GM21529 (cell line): ENCODE data around the gene TRPM1.

Experiments
- ATAC-seq: cut with Tn5 transposase; IDR thresholded peaks from one replicate; pipeline ENCODE4 v1.9.1; 2021; ENCODE audit not compliant: unreplicated experiment

Gene TRPM1

GRCh38 chr15:31085359-31085758 is 16.2 kb downstream of the TRPM1 start:
- no peak for ATAC-seq

GRCh38 chr15:31084176-31084575 is 17.3 kb downstream of the TRPM1 start:
- no peak for ATAC-seq

GRCh38 chr15:31083370-31083780 is 18.1 kb downstream of the TRPM1 start:
- ATAC-seq = no peak

- no peak for ATAC-seq
These were observed 18.7 kb downstream of the TRPM1 start for GRCh38 chr15:31082771-31083369.

- no peak for ATAC-seq
These were observed 19.8 kb downstream of the TRPM1 start for GRCh38 chr15:31081588-31082250.

GRCh38 chr15:31081056-31081455 is 20.5 kb downstream of the TRPM1 start:
- ATAC-seq = no peak

GRCh38 chr15:31080591-31081014 is 20.9 kb downstream of the TRPM1 start:
- ATAC-seq = no peak

GRCh38 chr15:31079519-31079918 is 22.0 kb downstream of the TRPM1 start:
- ATAC-seq = no peak

GRCh38 chr15:31078471-31078870 is 23.1 kb downstream of the TRPM1 start:
- ATAC-seq = no peak

- no peak for ATAC-seq
These were observed 23.6 kb downstream of the TRPM1 start for GRCh38 chr15:31077941-31078340.

- no peak for ATAC-seq
These were observed 24.3 kb downstream of the TRPM1 start for GRCh38 chr15:31077181-31077580.

GRCh38 chr15:31074321-31074720 is 27.2 kb downstream of the TRPM1 start:
- no peak for ATAC-seq

GRCh38 chr15:31070867-31071266 is 30.7 kb downstream of the TRPM1 start:
- ATAC-seq = no peak

- no peak for ATAC-seq
These were observed 32.0 kb downstream of the TRPM1 start for GRCh38 chr15:31069360-31070000.

- no peak for ATAC-seq
These were observed 33.5 kb downstream of the TRPM1 start for GRCh38 chr15:31067890-31068603.

GRCh38 chr15:31065824-31066223 is 35.7 kb downstream of the TRPM1 start:
- ATAC-seq = no peak

- no peak for ATAC-seq
These were observed 38.6 kb downstream of the TRPM1 start for GRCh38 chr15:31062911-31063310.

- ATAC-seq = no peak
These were observed 39.1 kb downstream of the TRPM1 start for GRCh38 chr15:31062310-31062847.

- no peak for ATAC-seq
These were observed 40.9 kb downstream of the TRPM1 start for GRCh38 chr15:31060429-31061140.

- no peak for ATAC-seq
These were observed 43.1 kb downstream of the TRPM1 start for GRCh38 chr15:31058236-31058962.
